Dermis lymphatic vessel endothelial cell (primary cell): Measurements from ENCODE around the gene CDK14. TPM values are rescaled to one million over a fixed set of nuclear protein-coding genes. Genes with fewer than 3 reads are reported as not detected.

Source experiments
- total RNA-seq: library from RNA; depleted of rRNA; stranded (reverse); fragments of >200 nt; gene quantifications from 2 replicates; pipeline ENCODE4 v1.2.1, GENCODE V29; 2014

CDK14 gene
- total RNA-seq: 0.33 and 1.0 TPM in 2 replicates

GRCh38 chr7:90595801-90596670 is at the start of gene CDK14:
Gene CDK14 (plus strand): TSS chr7:90596321. CDS start chr7:90596628, 307 bp downstream.

Other genes with a start within 250 kb of the CDK14 start
- 6.7 and 10.7 TPM in 2 replicates for gene GTPBP10, start 249.6 kb upstream of the CDK14 start, total RNA-seq
- 12.7 and 16.8 TPM in 2 replicates for gene CLDN12, start 192.9 kb upstream of the CDK14 start, total RNA-seq
- not detected in 2 replicates for gene PTTG1IP2, start 126.7 kb upstream of the CDK14 start, total RNA-seq